ENCODE measurements around the gene GRM5. TPM values are rescaled to one million over a fixed set of nuclear protein-coding genes. Genes with fewer than 3 reads are reported as not detected.

GRM5 gene
- total RNA-seq, 1 experiment from 2014 or later, result not detected

DNA sequence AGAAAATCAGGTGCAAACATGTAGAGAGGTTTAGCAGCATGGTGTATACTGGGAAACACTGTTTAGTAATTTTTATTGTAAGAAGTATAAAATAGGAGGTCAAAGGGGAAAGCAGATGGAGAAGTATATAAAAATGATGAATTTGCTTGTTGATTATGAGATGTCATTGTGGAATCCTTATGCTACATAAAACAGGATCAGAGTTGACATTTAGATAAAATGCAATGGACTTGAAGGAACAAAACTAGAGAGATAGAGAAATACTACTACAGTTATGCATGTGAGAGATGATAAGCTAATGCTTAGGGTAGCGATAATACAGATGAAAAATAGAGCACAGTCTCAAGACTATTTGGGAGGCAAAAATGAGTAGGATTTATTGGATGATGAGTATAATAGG lies 536.4 kb downstream of the GRM5 start:
- Histone ChIP-seq H3K4me3 (no peak overlapping the region), H3K9me3 (0 out of 2 replicates have a peak, but pooled peaks cover under 1% of the 10 kb centered on the region), H3K27me3 (no peaks in the 10 kb centered on the region), H3K36me3 (no peaks in the 10 kb centered on the region)
- DNase-seq, result no peak

DNA sequence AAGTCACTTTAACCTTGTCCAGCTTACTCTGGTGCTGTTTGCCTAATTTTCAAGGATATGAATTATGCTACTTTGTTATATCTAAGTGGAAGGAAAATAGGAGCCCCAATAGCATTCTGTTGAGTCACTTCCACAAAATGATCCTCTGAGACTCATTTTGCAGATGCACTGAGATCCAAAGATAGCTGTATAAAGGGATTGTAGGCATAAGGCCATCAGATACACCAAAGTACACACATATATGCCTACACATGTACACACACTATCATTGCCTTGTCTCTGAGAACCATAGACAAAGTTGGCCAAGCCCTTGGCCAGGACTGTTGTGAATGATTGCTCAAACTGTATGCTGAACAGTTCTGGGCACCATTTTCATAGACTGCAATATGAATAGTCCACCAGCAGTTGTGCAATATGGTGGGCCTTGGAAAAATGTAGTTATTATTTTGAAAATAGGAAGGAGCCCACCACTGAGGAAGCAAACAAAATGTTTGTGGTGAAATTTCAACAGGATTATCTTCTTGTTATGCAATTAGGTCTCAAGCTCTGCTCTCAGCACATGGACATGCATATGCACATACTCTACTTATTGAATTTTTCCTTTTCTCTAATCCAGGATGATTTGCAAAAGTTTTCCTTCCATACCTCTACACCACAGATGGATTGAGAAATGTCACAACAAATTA lies 542.3 kb downstream of the GRM5 start:
- Histone ChIP-seq H3K4me3 (no peak overlapping the region), H3K27me3 (no peaks in the 10 kb centered on the region), H3K9me3 (no peaks in the 10 kb centered on the region), H3K36me3 (no peaks in the 10 kb centered on the region)
- DNase-seq, result no peak

DNA sequence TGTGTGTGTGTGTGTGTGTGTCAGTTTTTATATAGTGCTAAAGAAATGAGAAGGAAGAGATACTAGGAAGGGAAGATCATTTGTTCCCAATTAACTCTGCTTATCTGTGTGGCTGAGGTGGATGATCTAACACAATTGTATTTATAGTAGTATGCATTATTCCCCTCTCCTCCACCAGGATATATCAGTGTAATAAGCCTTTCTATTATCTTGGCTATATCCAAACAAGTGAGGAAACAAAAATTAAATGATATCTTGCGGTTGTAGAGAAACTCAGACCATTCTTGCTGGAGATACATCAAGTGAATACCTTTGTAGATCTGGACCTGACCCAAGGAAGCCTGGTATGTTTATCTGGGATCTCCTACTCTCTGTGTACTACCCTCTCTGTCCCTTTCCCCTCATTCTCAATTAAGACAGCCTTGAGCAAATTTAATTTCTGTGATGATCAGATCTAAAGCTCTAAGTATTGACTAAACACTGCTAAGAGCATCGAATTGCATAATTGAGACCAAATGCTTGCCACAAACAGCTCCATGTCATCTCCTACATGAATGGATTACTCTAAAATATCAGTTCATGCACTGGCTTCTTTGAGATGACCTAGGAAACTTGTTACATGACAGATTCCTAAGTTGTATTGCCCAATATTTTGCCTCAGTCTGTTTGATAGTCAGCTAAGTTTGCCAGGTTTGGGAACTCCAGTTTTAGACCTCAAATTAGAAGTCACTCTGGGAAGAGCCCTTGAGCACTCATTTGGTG lies 543.0 kb downstream of the GRM5 start:
- Histone ChIP-seq H3K27me3 (no peaks in the 10 kb centered on the region), H3K36me3 (no peaks in the 10 kb centered on the region)
- DNase-seq, result no peak

DNA sequence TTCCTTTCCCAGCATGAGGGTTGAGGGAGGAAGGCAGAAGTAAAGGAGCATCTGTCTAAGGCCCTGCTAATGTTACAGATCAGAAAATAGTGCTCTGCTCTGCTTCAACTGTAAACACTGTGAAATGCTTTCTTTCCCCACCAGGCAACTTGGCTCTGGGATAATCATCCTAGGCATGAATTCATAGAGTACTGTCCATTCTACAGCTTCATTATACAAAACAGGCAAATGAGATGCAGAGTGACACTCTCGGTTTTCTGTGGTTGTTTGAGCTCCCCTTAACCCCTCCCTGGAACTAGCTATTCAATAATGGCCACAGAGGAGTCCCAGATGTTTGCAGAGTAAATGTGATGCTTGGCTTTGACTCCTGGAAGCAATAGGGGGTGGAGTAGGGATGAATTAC lies 544.0 kb downstream of the GRM5 start:
- Histone ChIP-seq H3K4me3 (no peak overlapping the region), H3K9me3 (no peaks in the 10 kb centered on the region), H3K27me3 (no peaks in the 10 kb centered on the region), H3K36me3 (no peaks in the 10 kb centered on the region)
- DNase-seq, result no peak

More for the DNA sequence above, 543.0 kb downstream of the GRM5 start:
- H3K9me3 ChIP-seq, result no peaks in the 10 kb centered on the region
- no peak overlapping the region for H3K4me3 ChIP-seq

DNA sequence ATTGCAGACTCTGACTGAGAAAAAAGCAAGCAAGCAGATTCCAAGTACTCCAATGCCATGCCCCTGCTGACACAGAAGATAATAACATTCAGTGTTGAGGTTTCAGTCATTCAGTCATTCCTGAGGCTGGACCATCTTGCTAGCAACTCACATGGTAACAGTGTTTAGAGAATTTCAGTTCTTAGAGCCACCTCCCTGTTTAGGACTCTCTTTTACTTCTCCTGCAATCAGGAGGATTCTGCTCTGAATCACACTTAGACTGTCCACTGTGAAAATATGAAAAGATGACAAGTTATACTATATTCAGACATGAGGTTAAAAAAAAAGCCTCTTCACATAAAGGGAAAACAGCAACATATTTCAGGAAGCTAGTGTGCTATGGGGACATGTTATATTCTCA lies 544.4 kb downstream of the GRM5 start:
- Histone ChIP-seq H3K9me3 (no peaks in the 10 kb centered on the region), H3K36me3 (no peaks in the 10 kb centered on the region), H3K27me3 (no peaks in the 10 kb centered on the region), H3K4me3 (no peak overlapping the region)
- no peak for DNase-seq

DNA sequence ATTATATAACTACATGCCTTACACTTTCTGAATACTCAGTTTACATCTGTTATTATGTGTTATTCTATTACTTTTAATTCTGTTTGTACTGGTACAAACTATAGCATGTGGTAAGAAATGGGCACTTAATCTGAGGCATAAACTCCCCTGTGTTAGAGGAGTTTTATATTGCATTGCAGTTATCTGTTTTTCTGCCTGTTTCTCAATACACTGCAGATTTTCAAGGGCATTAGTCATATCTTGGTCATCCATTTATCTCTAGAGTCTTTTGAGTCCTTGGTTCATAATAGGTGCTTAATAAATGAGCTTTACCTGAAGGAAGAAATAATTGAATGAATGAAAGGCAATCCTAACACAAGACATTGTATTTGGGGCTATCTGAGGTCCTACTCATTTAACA lies 545.4 kb downstream of the GRM5 start:
- DNase-seq, result no peak
- no peaks in the 10 kb centered on the region for H3K27me3 ChIP-seq
- H3K9me3 ChIP-seq, result no peaks in the 10 kb centered on the region
- no peaks in the 10 kb centered on the region for H3K36me3 ChIP-seq
- H3K4me3 ChIP-seq, result no peak overlapping the region

DNA sequence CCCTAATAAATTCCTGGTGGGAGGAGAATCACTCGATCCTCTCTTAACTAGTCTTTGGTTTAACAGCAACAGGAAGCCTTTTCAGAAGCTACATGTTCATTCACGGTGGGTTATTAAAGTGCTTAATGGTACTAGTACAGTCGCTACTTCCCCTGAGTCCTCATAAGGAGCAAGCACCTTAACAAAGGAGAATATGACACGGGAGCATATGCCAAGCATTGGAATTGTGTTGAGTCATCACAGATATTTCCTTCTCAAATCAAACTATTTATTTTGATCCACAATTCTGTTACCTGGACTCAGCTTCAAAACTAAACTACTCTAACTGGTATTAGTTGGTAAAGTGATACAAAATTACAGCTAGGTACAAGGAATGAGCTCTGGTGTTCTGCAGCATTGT lies 550.8 kb downstream of the GRM5 start:
- Histone ChIP-seq H3K4me3 (no peak overlapping the region), H3K9me3 (no peaks in the 10 kb centered on the region), H3K36me3 (no peaks in the 10 kb centered on the region), H3K27me3 (no peaks in the 10 kb centered on the region)
- no peak for DNase-seq

DNA sequence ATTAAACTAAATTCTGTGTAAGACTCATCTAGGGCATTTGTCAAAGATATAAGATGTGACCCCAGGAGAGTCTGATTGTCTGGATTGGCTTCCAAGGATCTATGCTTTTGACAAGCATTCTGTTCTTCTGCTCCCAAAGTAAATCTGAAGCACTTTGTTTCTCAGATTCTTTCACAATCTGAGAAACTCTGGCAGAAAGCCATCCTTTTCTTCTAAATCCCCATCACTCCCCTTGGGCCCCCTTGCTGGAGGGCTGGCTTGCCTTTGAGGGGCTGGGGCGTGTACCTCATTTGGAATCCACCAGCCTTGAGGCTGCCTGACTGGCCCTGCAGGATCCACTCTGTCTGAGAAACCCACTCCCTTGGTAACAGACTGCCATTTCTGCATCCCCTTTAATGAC lies 554.8 kb downstream of the GRM5 start:
- Histone ChIP-seq H3K4me3 (no peak overlapping the region), H3K36me3 (no peaks in the 10 kb centered on the region), H3K9me3 (no peaks in the 10 kb centered on the region), H3K27me3 (no peaks in the 10 kb centered on the region)
- no peak for DNase-seq

DNA sequence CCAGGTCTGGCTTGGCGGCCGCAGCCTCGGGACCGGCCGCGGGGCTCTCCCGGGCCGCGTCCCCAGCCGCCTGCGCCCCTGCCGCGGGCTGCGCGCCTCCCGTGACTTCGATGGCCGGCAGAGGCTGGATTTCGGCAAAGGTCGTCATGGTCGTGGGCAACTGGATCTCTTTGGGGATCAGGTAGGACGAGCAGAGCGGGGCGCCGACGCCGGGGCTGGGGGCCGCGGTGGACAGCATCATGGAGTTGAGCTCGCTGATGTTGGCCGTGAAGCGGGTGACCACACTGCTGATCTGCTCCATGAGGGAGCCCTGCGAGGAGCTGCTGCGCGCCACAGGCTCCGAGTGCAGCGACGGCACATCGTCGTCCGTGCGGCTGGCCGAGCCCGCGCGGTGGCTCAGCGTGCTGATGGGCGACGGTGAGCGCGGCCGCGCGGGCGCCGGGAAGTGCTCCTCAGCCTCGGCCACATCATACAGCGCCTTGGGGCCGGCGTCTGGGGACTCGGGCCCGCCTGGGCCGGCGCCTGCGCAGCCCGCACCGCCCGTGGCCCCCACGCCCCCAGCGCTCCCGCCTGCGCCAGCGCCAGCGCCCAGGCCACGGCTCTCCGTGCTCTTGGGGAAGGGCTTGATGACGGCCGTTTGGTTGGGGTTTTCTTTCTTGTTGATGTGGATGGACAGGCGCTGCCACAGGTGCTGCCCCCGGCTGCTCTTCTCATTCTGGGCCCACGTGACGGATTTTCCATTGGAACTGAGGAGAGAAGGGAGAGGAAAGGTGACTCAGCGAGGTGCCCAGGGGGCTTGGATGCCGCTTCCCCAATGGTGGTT lies 556.8 kb downstream of the GRM5 start:
- H3K4me3 ChIP-seq, result no peak overlapping the region

DNA sequence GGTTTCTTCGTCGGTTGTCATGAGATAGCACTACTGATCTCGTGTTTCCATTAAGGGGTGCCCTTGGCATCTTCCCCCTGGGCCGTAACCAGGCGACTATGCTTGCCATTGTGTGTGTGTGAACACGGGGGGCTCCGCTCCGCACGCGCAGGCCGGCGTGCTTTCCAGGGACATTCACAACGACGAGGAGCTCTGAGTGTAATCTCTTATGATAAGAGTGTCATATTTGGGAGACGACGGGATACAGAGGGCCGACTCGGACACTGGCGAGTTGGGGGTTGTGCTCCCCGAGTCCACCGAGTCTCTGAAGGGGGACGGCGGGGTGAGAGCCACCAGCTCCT lies 557.4 kb downstream of the GRM5 start:
- no peaks in the 10 kb centered on the region for H3K9me3 ChIP-seq
- H3K4me3 ChIP-seq, result no peak overlapping the region
- no peaks in the 10 kb centered on the region for H3K36me3 ChIP-seq
- no peaks in the 10 kb centered on the region for H3K27me3 ChIP-seq
- no peak for DNase-seq

More for the DNA sequence above, 556.8 kb downstream of the GRM5 start:
- Histone ChIP-seq H3K36me3 (no peaks in the 10 kb centered on the region), H3K9me3 (no peaks in the 10 kb centered on the region), H3K27me3 (no peaks in the 10 kb centered on the region)
- peak; percentile 32 for DNase-seq

DNA sequence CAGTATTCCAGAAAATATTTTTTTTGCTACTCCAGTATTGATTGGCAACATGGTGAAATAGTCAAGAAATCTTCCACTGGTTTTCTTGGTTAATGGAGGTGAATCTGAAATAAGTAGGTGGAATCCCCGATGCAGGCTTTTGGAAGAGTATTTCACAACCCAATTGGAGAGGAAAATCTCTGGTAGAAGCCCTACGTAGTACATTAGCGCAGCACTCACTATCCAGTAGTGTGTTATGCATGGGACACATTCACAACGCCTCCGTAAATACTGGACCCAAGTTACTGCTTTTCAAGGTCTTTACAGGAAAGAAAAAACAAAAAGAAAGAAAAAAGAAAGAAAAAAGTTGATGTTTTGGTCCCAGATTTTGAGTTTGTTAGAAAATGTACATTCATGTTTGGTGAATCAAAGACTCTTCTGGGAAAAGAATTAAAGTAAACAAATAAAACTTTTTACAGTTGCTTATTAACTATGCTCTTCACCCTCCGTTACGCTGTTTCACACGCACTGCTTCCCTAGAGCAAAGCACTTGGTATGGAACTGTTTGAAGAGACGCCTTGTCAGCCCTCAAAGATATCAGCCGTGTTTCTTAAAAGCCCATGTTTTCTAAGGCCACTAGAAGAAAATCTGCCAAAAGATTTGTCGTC lies 557.9 kb downstream of the GRM5 start:
- Histone ChIP-seq H3K36me3 (no peaks in the 10 kb centered on the region), H3K4me3 (no peak overlapping the region), H3K27me3 (no peaks in the 10 kb centered on the region), H3K9me3 (no peaks in the 10 kb centered on the region)
- DNase-seq, result no peak

DNA sequence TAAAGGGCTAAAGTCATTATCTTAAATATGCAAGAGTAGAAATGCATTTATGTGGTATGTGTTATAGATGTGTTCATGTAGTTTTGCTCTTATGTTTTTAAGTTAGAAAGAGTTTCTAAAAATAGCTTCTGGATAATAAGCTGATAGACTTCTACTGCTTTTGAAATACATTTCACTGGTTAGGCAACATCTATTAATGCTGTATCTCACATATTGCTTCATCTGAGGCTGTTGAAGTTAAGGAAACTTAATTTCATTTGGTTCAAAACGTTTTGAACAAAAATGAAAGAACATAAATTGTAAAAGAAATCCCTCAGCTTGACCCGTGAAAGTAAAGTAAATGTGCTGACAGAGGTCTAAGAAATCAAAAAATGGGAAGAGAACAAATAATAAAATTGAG lies 564.2 kb downstream of the GRM5 start:
- no peak overlapping the region for H3K4me3 ChIP-seq
- H3K36me3 ChIP-seq, result no peaks in the 10 kb centered on the region
- no peak for DNase-seq
- H3K9me3 ChIP-seq, result no peaks in the 10 kb centered on the region
- H3K27me3 ChIP-seq, result no peaks in the 10 kb centered on the region

DNA sequence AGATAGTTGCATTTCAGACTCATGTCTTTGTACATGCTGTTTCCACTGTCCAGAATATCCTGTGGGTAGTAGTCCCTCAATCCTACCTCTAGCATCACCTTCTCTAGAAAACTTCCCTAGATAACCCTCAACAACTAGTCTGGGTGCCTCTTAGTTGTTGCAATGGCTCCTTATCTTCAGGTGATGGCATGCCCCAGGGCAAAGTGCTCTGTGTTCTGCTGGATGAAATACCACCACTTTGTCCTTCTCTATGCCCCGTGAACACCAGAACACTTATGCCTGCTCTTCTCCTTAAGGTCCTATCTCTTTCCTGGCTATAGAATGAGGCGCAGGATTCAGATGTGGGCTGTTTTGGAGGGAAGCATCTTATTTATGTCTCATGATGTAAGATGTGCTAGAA lies 569.9 kb downstream of the GRM5 start:
- no peak for DNase-seq
- H3K9me3 ChIP-seq, result no peaks in the 10 kb centered on the region
- no peak overlapping the region for H3K4me3 ChIP-seq
- no peaks in the 10 kb centered on the region for H3K36me3 ChIP-seq
- no peaks in the 10 kb centered on the region for H3K27me3 ChIP-seq

DNA sequence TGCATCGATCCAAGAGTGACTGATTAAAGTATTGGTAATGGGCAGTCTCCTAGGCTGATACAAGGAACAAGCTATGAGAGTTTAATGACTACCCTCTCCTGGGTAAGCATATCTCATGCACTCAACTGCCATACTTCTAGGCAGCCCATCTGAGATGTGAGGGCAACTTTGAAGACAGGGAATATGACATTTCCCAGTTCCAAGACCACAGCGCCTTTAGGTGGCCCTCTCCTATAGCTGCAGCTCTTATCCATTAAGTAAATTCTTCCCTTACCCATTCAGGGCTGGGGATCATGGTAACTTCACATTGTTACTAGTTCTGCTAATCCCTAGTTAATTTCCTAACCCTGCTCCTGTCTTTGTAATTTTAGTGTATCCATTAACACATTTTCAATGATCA lies 570.9 kb downstream of the GRM5 start:
- Histone ChIP-seq H3K9me3 (no peaks in the 10 kb centered on the region), H3K36me3 (no peaks in the 10 kb centered on the region), H3K4me3 (no peak overlapping the region), H3K27me3 (no peaks in the 10 kb centered on the region)
- DNase-seq, result no peak

DNA sequence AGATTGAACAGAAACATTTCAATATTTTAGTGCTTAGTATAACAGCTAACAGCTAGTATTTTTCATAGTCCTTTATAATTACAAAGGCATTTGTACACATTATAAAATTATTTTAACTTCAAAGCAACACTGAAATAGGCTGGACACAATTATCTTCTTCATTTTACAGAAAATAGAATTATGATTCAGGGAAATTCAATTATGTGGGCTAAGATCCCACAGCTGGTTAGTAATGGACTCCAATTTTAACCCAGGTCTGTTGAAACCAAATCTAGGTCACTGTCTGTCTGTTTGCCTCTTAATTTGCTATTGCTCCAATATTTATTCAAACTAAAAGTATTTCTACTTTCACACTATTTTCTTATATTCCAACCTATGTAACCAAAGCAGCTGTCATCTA lies 574.1 kb downstream of the GRM5 start:
- no peaks in the 10 kb centered on the region for H3K27me3 ChIP-seq
- H3K36me3 ChIP-seq, result no peaks in the 10 kb centered on the region
- no peak overlapping the region for H3K4me3 ChIP-seq
- no peaks in the 10 kb centered on the region for H3K9me3 ChIP-seq
- no peak for DNase-seq

DNA sequence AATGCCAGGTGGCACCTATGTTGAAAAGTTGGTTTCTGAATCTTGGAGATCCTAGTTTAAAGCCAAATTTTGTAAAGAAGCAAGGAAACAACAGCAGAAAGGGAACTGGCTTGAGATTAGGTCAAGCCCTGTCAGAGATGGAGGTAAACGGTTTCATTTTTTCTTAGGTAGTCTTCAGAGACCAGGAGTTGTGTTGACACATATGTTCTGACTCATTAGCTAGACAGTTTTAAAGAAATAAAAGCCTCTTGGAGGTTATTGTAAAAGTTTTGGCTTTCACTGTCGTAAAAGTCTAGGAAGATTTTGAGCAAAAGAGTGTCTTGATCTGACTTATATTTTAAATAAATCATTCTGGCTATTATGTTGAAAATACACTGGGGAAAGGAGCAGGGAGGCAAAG lies 576.8 kb downstream of the GRM5 start:
- no peak for DNase-seq
- Histone ChIP-seq H3K27me3 (no peaks in the 10 kb centered on the region), H3K9me3 (no peaks in the 10 kb centered on the region), H3K36me3 (no peaks in the 10 kb centered on the region), H3K4me3 (no peak overlapping the region)

DNA sequence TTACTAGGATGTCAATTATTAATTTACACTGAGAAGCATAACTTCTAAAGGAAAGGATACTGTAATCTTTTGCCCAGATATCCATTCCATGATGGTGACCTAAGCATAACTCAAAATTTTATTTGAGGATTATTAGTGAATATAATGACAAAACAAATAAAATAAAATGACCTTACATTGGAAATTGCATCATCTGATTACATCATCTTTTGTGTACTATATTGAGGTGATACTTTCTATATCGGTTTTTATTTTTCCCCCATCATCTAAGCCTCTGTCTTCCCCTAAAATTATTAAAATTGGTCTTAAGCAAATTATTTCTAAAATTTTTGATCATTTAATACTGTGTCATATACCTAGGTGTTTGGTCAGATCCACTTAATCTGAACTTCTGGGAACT lies 578.1 kb downstream of the GRM5 start:
- H3K27me3 ChIP-seq, result no peaks in the 10 kb centered on the region
- no peak for DNase-seq
- no peaks in the 10 kb centered on the region for H3K36me3 ChIP-seq
- H3K4me3 ChIP-seq, result no peak overlapping the region
- no peaks in the 10 kb centered on the region for H3K9me3 ChIP-seq

Measured in MG63 (cell line).